NCI-H2029 (cell line): Measurements from ENCODE around the gene ZNF580.

Source experiments
- DNase-seq: peaks from one replicate; lab custom pipeline; 2025; lab: John Stamatoyannopoulos, UW

The ZNF580 gene

DNA sequence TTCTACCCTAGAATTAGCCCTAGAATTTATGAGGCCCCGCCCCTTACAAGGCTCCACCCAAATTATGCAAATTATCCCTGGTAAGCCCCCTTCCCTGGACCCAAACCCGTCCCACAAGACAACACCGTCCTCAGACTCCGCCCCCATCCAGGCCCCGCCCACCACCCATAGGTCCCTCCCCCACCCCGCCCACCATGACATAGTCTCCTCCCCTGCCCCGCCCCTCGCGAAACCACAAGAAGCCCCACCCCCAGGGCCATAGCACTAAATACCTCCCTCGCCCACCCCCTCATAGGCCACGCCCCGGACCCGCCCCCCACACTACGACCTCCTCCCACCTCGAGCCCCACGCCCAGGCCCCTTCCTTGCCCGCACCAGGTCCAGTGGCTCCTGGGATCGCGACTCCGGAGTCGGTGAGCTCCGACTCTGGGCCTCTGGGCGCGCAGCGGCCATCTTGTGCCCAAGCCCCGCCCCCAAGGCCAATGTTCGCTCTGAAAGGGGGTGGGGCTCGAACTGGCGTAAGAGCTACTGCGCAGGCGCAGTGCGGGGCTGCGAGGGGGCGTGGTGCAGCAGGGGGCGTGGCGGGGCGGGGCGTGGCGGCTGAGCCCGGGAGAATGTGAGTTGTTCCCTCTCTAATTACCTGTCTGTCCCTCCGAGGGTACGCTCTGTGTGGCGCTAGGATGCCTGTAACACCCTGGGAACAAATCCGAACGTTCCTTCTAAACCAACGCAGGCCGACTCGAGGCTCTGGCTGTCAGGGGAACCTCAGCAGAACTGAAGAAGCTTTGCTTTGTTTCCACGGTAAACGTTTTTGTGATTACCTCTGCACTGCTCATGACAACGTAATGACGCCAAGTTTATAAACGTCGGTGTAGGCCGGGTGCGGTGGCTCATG, 16.4 kb upstream of the ZNF580 start, which contains the start of gene ZNF784:
ZNF784 (minus strand) TSS at position 458 of the 895 bp plus-strand sequence; CDS start at position 453, 5 bp downstream.
- peak; percentile 94 for DNase-seq

GRCh38 chr19:55625004-55625326, 15.8 kb upstream of the ZNF580 start:
- DNase-seq: no peak

DNA sequence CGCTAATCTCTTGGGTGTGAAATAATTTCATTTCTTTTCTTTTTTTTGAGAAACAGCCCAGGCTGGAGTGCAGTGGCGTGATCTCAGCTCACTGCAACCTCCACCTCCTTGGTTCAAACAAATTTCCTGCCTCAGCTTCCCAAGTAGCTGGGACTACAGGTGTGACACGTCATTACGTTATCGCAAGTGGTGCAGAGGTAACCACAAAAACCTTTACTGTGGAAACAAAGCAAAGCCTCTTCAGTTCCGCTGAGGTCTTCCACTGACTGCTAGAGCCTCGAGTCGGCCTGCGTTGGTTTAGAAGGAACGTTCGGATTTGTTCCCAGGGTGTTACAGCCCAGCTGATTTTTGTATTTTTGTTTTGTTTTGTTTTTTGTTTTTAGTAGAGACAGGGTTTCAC, 14.5 kb upstream of the ZNF580 start:
- no peak for DNase-seq

DNA sequence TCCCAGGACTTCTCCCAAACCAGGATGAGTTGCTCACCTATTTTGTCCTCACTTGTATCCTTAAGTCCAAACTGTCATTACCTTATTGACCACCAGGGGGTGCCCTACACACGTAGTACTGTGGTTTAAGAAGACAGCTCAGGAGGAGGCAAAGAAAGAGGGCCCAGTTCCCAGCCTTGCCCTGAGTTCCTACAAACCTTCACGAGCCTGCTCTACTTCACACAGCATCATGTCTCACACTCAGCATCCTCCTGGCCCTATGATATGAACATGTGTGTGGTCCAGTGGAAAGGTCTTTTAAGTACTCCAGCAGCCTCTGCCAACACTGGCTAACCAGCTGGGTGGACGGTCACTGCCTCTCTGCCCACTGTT, 8.4 kb upstream of the ZNF580 start:
- peak; percentile 76 for DNase-seq

- peak; percentile 33 for DNase-seq
Observed at GRCh38 chr19:55633861-55634260, 6.9 kb upstream of the ZNF580 start.

- no peak for DNase-seq
Observed at GRCh38 chr19:55635334-55635717, 5.5 kb upstream of the ZNF580 start.

DNA sequence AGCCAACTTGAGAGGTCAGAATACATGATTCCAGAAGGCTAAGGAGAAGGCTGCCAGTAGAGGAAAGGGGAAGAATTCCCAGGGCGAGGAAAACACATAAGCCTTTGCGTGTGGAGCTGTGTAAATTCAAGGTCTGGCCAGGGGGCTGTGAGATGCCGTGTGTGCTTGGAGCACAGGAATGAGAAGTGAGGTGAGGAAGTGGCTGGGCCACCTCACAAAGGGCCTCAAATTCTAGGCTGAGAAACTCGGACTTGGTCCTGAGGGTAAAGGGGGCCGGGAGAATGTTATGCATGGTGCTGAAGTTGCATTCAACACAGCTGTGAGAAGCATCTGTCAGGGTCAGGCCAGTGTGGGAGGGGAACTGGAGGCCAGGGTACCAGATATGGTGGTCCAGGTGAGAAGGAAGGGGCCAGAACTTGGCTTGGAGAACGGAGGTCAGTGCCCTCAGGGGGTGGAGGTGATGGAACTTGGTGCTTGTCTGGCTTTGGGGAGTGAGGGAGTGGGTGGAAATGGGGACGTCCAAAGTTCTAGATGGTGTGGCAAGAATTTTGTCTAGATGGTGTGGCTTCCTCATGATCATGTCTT, 4.9 kb upstream of the ZNF580 start:
- DNase-seq: no peak

DNA sequence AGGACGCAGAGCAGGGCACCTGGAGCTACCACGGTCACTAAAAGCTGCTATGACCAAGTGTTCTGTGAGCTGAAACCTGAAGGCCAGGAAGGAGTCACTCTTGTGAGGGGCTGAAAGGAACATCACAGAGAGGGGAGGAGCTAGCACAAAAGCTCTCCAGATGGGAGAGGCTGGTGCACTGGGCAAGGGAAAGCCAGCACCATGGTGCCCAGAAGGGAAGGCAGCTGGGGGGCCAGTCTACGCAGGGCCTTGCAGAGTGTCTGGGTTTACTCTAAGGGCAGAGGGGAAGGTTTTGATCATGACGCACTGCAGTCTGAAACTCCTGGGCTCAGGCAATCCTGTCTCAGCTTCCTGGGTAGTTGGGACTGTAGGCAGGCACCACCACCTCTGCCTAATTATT, 4.1 kb upstream of the ZNF580 start:
- DNase-seq: no peak

GRCh38 chr19:55637534-55637933, 3.3 kb upstream of the ZNF580 start:
- no peak for DNase-seq

DNA sequence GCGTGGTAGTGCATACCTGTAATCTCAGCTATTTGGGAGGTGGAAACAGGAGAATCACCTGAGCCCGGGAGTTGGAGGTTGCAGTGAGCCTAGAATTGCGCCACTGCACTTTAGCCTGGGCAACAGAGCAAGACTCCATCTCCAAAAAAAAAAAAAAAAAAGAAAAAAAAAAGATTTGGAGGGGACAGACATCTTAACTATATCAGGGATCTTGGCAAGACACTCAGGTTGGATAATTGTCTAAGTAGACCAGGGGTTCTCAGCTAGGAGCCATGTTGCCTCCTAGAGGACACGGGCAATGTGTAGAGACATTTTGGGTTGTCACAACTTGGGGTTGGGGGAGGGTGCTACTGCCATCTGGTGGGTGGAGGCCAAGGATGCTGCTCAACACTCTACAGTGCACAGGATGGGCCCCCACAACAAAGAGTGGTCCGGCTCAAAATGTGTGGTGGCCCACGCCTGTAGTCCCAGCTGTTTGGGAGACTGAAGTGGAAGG, 1.9 kb upstream of the ZNF580 start:
- no peak for DNase-seq

GRCh38 chr19:55640043-55640576, 692 bp upstream of the ZNF580 start:
- peak; percentile 47 for DNase-seq

DNA sequence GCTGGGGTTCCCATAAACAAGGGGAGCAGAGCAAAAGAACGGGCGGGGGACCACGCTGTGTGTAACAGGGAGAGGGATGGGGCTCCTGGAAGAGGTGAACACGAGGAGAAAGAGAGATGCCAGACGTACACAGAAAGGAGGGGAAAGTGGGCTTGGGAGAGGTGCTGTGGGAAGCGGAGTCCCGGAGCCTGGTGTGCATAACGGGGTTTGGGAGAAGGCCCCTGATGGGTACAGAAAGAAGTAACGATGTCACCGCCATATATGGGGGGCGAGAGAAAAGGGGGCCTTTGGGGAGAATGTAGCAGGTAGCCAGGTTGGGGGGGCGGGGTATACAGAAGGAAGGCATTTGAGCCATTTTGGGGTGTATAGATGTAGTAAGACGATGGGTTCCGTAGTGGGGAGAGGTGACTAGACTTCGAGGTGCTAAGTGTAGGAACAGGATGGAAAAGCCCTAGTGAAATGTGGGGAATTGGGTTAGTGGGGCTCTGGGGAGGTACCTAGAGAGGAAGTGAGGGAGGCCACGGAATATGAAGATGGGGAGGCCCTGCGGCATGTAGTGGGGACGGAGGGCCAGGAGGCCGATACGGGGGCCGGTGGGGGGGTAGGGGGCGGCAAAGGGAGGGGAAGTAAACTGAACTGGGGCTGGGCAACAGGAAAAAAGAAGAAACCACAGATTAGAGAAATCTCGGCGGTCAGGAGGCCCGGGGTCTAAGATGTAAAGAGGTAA, 787 bp downstream of the ZNF580 start:
- no peak for DNase-seq

GRCh38 chr19:55642153-55643002, 1.6 kb downstream of the ZNF580 start:
- DNase-seq: no peak

- peak; percentile 60 for DNase-seq
Observed at GRCh38 chr19:55643003-55643886, 2.4 kb downstream of the ZNF580 start, which contains the start of gene ZNF581. Gene ZNF581 (plus strand): TSS chr19:55643649. CDS start chr19:55644572, 923 bp downstream.

GRCh38 chr19:55643887-55644176, 3.0 kb downstream of the ZNF580 start:
- DNase-seq: no peak

DNA sequence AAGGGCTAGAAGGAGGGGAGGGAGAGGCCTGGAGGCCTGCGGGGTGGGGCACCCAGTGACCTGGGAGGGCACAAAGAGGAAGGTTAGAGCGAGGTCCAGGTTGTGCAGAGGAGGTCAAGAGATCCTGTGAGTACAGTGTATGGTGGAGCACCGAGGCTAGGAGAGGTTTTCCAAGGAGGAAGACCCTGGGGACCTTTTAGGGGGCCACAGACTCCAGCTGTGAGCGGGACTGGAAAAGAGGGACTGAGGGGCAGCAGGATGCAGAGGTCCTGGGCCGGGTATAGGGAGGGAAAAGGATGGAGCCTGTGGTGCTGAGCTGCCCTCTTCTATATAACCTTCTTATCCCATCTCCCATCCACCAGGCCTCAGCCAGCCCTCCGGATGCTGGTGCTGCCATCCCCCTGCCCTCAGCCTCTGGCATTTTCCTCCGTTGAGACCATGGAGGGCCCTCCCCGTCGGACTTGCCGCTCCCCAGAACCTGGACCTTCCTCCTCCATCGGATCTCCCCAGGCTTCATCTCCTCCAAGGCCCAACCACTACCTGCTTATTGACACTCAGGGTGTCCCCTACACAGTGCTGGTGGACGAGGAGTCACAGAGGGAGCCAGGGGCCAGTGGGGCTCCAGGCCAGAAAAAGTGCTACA, 3.5 kb downstream of the ZNF580 start:
- DNase-seq: no peak

DNA sequence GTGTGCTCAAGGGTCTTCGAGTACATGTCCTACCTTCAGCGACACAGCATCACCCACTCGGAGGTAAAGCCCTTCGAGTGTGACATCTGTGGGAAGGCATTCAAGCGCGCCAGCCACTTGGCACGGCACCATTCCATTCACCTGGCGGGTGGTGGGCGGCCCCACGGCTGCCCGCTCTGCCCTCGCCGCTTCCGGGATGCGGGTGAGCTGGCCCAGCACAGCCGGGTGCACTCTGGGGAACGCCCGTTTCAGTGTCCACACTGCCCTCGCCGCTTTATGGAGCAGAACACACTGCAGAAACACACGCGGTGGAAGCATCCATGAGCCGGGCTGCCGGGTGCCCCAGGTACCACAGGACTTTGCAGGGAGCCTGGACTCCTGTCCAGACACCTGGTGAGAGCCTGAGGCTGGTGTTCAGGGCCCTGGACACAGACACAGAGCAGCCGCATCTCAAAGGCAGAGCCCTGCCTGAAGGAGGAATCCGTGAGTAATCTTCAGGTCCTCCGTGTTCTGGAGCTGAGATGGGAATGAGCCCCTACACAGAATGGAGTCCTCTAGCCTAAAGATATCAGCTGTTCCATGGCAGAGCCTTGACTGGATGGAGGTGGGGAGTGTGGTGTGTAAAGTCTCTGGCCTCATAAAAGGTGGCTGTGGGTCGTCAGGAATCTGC, 4.2 kb downstream of the ZNF580 start:
- DNase-seq: no peak

DNA sequence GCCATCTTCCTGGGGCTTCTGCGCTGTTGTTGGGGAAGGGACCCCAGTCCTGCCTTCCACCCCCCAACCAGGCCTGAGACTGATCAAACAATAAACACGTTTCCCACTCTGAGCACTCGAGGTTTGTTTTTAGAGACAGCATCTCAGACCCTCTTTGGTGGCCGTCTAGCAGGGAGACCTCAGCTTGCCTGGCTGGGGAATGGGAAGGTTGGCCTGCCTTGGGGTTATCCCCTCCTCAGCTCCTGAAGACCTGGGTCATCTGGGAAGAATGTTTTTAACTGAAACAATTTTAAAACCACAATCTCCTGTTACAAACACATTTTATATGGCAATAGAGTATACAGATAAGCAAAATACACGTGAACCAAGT, 4.7 kb downstream of the ZNF580 start:
- no peak for DNase-seq

GRCh38 chr19:55646889-55647731, 6.3 kb downstream of the ZNF580 start:
- DNase-seq: peak; percentile 35
